Muscle layer of colon (tissue), 2 donors: ENCODE results near the gene FNIP1.

Experiments
- H3K27ac ChIP-seq: one replicate; pipeline ENCODE4 v1.7.0; 2013; ENCODE audit warnings: low read depth, mild to moderate bottlenecking, low read length, moderate library complexity
- H3K27me3 ChIP-seq, 2 donors: one replicate each; pipeline ENCODE4 v1.7.0; 2013; ENCODE audit warnings: low read length in 2 of 2, mild to moderate bottlenecking in 2 of 2; ENCODE audit not compliant: insufficient read depth in 2 of 2, control insufficient read depth in 1 of 2
- H3K36me3 ChIP-seq: one replicate; pipeline ENCODE4 v1.7.0; 2013; ENCODE audit warnings: mild to moderate bottlenecking, low read length; ENCODE audit not compliant: insufficient read depth
- H3K4me1 ChIP-seq: one replicate; pipeline ENCODE4 v1.7.0; 2013; ENCODE audit warnings: mild to moderate bottlenecking, low read length; ENCODE audit not compliant: insufficient read depth
- H3K4me3 ChIP-seq, 2 donors: one replicate each; pipeline ENCODE4 v1.7.0; 2013; ENCODE audit warnings: low read length in 2 of 2, low read depth in 1 of 2, mild to moderate bottlenecking in 1 of 2, moderate library complexity in 1 of 2
- H3K9ac ChIP-seq: one replicate; pipeline ENCODE4 v1.7.0; 2013; ENCODE audit warnings: low read length
- H3K9me3 ChIP-seq: one replicate; pipeline ENCODE4 v1.7.0; 2013; ENCODE audit warnings: mild to moderate bottlenecking, low read length
- donor health status: abdominal sarcoma.
- donor health status: Adenocarcinoma of cecum.

The FNIP1 gene

DNA sequence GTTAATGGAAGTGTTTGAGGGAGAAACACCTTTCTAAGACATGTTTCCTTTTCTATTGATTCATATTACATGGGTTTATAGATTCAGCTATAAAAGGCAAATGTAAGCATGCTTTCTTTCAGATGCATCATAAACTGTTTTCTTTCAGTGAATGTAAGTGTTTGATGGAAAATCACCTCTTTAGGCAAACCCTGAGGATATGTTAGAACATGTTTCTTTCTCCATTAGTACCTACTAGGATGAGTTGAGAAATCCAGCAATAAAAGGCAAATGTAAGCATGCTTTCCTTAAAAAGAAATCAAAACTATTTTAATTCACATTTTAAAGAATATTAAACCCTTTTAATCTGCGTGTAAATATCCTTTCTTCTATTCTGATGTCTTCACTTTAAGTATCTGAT, 31.6 kb downstream of the FNIP1 start:
- Histone ChIP-seq H3K4me1 (peaks cover 14% of the 10 kb centered on the region), H3K9me3 (no peaks in the 10 kb centered on the region), H3K36me3 (no peaks in the 10 kb centered on the region), H3K9ac (no peak overlapping the region), H3K27ac (no peak overlapping the region), H3K27me3 (no peaks in the 10 kb centered on the region), H3K4me3 (no peak overlapping the region)

DNA sequence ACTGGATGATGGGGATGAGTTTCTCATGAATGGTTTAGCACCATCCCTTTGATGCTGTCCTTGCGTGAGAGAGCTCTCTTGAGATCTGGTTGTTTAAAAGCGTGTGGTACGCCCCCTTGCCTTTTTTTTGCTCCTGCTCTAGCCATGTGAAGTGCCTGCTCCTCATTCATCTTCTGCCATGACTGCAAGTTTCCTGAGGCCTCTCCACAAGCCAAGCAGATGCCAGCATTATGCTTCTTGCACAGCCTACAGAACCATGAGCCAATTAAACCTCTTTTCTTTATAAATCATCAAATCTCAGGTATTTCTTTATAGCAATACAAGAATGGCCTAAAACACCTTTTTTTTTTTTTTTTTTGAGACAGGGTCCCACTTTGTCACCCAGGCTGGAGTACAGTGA, 32.8 kb downstream of the FNIP1 start:
- Histone ChIP-seq H3K36me3 (no peaks in the 10 kb centered on the region), H3K4me3 (no peak overlapping the region), H3K27me3 (no peaks in the 10 kb centered on the region), H3K9ac (no peak overlapping the region), H3K9me3 (no peaks in the 10 kb centered on the region), H3K4me1 (peaks cover 8% of the 10 kb centered on the region), H3K27ac (no peak overlapping the region)

- H3K27ac ChIP-seq, result no peak overlapping the region
- no peak overlapping the region for H3K4me3 ChIP-seq
- no peaks in the 10 kb centered on the region for H3K9me3 ChIP-seq
- H3K36me3 ChIP-seq, result no peaks in the 10 kb centered on the region
- H3K4me1 ChIP-seq, result peaks cover 31% of the 10 kb centered on the region
- no peak overlapping the region for H3K9ac ChIP-seq
- no peaks in the 10 kb centered on the region for H3K27me3 ChIP-seq
These were observed 36.0 kb downstream of the FNIP1 start for GRCh38 chr5:131760793-131761192.

- peaks cover 34% of the 10 kb centered on the region for H3K4me1 ChIP-seq
- no peak overlapping the region for H3K4me3 ChIP-seq
- no peaks in the 10 kb centered on the region for H3K9me3 ChIP-seq
- no peaks in the 10 kb centered on the region for H3K36me3 ChIP-seq
- H3K9ac ChIP-seq, result no peak overlapping the region
- no peak overlapping the region for H3K27ac ChIP-seq
- H3K27me3 ChIP-seq, result no peaks in the 10 kb centered on the region
These were observed 37.1 kb downstream of the FNIP1 start for GRCh38 chr5:131759704-131760103.

- no peak overlapping the region for H3K4me3 ChIP-seq
- H3K9ac ChIP-seq, result no peak overlapping the region
- no peaks in the 10 kb centered on the region for H3K9me3 ChIP-seq
- H3K27ac ChIP-seq, result no peak overlapping the region
- H3K4me1 ChIP-seq, result peaks cover 41% of the 10 kb centered on the region
- no peaks in the 10 kb centered on the region for H3K36me3 ChIP-seq
- no peaks in the 10 kb centered on the region for H3K27me3 ChIP-seq
These were observed 38.3 kb downstream of the FNIP1 start for GRCh38 chr5:131758520-131758900.

DNA sequence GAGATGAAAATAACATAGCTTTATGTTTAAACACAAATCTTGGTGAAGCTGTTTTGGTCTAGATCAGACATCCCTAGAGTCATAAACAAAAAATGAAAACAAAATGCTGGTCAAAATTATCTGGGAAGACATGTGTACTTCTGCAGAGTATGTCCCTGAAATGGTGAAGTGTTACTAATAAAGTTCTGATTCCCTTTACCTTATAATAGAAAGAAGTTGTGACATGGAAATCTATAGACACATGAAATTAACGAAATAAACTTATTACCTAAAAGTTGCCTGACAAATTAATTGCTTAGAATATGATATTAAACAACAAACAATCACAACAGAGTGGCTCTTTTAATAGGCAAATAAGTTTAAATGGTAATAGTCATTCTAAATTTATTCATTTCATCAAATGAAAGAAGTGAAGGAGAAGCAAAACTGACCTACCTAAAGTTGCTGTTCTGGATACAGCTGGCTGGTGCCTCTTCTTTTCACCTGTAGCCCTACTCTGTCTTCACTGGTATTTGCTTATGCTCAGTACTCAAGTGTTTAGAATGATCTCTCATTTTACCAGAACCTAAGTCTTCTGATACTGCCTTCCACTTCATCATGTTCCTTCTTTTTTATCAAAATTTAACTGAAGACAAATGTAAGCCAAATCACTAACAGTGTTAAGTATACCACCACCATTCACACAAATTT, 38.8 kb downstream of the FNIP1 start:
- H3K9ac ChIP-seq, result no peak overlapping the region
- H3K27me3 ChIP-seq, result no peaks in the 10 kb centered on the region
- H3K4me1 ChIP-seq, result peaks cover 41% of the 10 kb centered on the region
- no peak overlapping the region for H3K4me3 ChIP-seq
- no peaks in the 10 kb centered on the region for H3K9me3 ChIP-seq
- no peaks in the 10 kb centered on the region for H3K36me3 ChIP-seq
- no peak overlapping the region for H3K27ac ChIP-seq

DNA sequence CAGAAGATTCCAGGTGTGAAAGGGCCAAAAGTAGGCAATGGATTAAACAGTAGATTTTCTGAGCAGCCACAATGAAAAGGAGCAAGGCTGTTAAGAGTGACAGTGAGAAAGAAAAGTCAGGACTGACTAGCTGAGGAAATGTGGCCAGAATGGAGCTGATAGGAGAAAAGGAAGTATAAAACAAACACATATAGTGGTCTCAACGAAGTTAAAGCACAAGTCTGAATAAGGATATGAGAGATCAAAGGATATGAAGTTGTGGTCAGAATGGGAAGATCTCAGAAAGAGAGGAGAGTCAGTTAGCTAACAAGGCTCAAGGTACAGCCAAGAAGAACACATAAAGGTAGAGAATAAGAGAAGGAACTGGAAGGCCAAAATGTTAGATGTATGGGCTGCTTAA, 39.9 kb downstream of the FNIP1 start:
- Histone ChIP-seq H3K27ac (no peak overlapping the region), H3K9me3 (no peaks in the 10 kb centered on the region), H3K9ac (no peak overlapping the region), H3K36me3 (no peaks in the 10 kb centered on the region), H3K4me3 (no peak overlapping the region), H3K4me1 (peaks cover 40% of the 10 kb centered on the region), H3K27me3 (no peaks in the 10 kb centered on the region)

DNA sequence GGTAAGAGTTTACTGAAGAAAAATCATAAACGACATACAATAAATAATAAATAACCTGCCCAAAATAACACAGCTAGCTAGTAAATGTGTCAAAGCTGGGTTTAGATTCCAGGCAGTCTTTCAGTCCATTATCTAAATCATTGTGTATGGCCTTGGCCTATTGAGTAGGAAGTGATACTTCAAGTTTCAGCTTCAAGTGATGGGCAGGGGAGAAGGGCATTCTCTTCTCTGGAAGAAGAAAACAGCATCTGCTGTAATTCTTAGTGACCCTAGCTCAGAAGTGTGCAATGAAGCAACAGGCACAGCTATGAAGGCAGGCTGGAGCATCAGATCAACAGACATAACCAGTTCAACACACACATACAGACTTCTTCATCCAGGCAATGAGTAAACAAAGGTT, 42.5 kb downstream of the FNIP1 start:
- H3K4me1 ChIP-seq, result peaks cover 34% of the 10 kb centered on the region

GRCh38 chr5:131751506-131751905, 45.3 kb downstream of the FNIP1 start:
- no peak overlapping the region for H3K9ac ChIP-seq
- peaks cover 12% of the 10 kb centered on the region for H3K4me1 ChIP-seq
- H3K9me3 ChIP-seq, result no peaks in the 10 kb centered on the region
- H3K27ac ChIP-seq, result no peak overlapping the region
- H3K27me3 ChIP-seq, result no peaks in the 10 kb centered on the region
- no peaks in the 10 kb centered on the region for H3K36me3 ChIP-seq
- H3K4me3 ChIP-seq, result no peak overlapping the region

More for the DNA sequence above, 42.5 kb downstream of the FNIP1 start:
- Histone ChIP-seq H3K9ac (no peak overlapping the region), H3K27ac (no peak overlapping the region), H3K9me3 (no peaks in the 10 kb centered on the region), H3K27me3 (no peaks in the 10 kb centered on the region), H3K4me3 (no peak overlapping the region), H3K36me3 (no peaks in the 10 kb centered on the region)

DNA sequence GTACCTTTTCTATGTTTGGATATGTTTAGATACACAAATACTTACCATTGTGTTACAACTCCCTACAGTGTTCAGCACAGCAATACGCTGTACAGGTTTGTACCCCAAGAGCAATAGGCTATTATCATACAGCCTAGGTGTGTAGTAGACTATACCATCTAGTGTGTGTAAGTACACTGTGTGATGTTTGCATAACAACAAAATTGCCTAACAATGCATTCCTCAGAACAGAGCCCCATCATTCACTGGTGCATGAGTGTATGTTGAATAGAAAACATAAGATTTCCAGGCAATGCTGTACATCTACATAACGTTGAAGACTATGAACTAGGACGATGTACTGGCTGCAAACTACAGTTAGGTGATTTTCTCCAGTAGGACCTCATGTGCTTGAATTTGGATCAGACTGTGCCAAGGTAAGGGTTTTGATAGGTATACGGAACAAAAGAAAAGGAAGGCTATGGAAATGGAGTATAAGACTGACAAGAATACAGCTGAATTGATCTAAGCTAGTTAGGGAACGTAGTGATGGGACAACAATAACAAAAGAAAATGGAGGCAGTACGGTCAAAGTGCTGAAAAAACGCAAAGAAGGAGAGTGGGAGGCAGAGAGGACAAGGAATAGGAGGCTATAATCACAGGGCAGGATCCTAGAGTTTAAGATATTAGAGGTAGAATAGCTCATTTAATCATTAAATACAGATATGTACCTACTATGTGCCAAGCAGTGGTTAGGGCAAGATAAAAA, 46.9 kb downstream of the FNIP1 start:
- no peak overlapping the region for H3K4me3 ChIP-seq
- no peaks in the 10 kb centered on the region for H3K27me3 ChIP-seq
- H3K27ac ChIP-seq, result no peak overlapping the region
- H3K36me3 ChIP-seq, result no peaks in the 10 kb centered on the region
- no peaks in the 10 kb centered on the region for H3K9me3 ChIP-seq
- H3K9ac ChIP-seq, result no peak overlapping the region
- H3K4me1 ChIP-seq, result peaks cover 10% of the 10 kb centered on the region

- H3K27me3 ChIP-seq, result no peaks in the 10 kb centered on the region
- peaks cover 2% of the 10 kb centered on the region for H3K4me1 ChIP-seq
- no peak overlapping the region for H3K9ac ChIP-seq
- no peaks in the 10 kb centered on the region for H3K9me3 ChIP-seq
- H3K4me3 ChIP-seq, result no peak overlapping the region
- H3K36me3 ChIP-seq, result no peaks in the 10 kb centered on the region
- H3K27ac ChIP-seq, result no peak overlapping the region
These were observed 47.7 kb downstream of the FNIP1 start for GRCh38 chr5:131749138-131749537.
